Stimulated activated CD8-positive, alpha-beta memory T cell treated with anti-CD3 and anti-CD28 coated beads, Interleukin-4, amount 100 ng/mL, for 1 hour (primary cell): ENCODE results near the gene THY1.
A peak's percentile ranks its signal among the peaks of the same experiment; 100 is the strongest.
"Not testable (repeated sequence)": the region's sequence is repeated elsewhere in the genome, so short reads cannot be mapped to it uniquely, and the experiment has no call there.

Experiments used
- DNase-seq, 2 donors: peaks; one replicate each; pipeline ENCODE4 v3.0.0-alpha.2; 2020; ENCODE audit warnings: low read depth in 2 of 2, low spot score in 1 of 2

THY1 gene

GRCh38 chr11:119384332-119384731 is 38.6 kb downstream of the THY1 start:
- DNase-seq, result no peak

- DNase-seq, result not testable (repeated sequence)
Measured at GRCh38 chr11:119382513-119382912, 40.5 kb downstream of the THY1 start.

- DNase-seq, result no peak
Measured at GRCh38 chr11:119382101-119382500, 40.9 kb downstream of the THY1 start.

GRCh38 chr11:119381181-119381988 is 41.6 kb downstream of the THY1 start, which contains the start of gene USP2:
Gene USP2, minus strand, starts transcription at chr11:119381690. Its CDS starts 8,210 bp downstream, at chr11:119373480.
- DNase-seq, result peak; percentile 92

GRCh38 chr11:119380827-119381180 is 42.2 kb downstream of the THY1 start:
- DNase-seq, result no peak

- DNase-seq, result no peak
Measured at GRCh38 chr11:119380160-119380826, 42.7 kb downstream of the THY1 start.

- no peak for DNase-seq
Measured at GRCh38 chr11:119378851-119379465, 44.0 kb downstream of the THY1 start.

GRCh38 chr11:119377961-119378667 is 44.9 kb downstream of the THY1 start:
- no peak for DNase-seq

- DNase-seq, result no peak
Measured at GRCh38 chr11:119377112-119377901, 45.7 kb downstream of the THY1 start.

GRCh38 chr11:119376197-119376847 is 46.6 kb downstream of the THY1 start:
- no peak for DNase-seq

- no peak for DNase-seq
Measured at GRCh38 chr11:119375337-119376196, 47.4 kb downstream of the THY1 start.

GRCh38 chr11:119374632-119375336 is 48.2 kb downstream of the THY1 start:
- DNase-seq, result no peak

GRCh38 chr11:119373921-119374631 is 48.9 kb downstream of the THY1 start:
- no peak for DNase-seq

- no peak for DNase-seq
Measured at GRCh38 chr11:119373059-119373920, 49.7 kb downstream of the THY1 start.

GRCh38 chr11:119372260-119373058 is 50.5 kb downstream of the THY1 start:
- DNase-seq, result no peak

GRCh38 chr11:119371778-119372182 is 51.2 kb downstream of the THY1 start:
- no peak for DNase-seq
